HepG2 (cell line): ENCODE data around the gene ZNF445. TPM values are rescaled to one million over a fixed set of nuclear protein-coding genes. Genes with fewer than 3 reads are reported as not detected.

Experiments used
- ATAC-seq: fragments of 200-7000 bp; cut with Tn5 transposase; 3 replicates; pipeline ENCODE4 v1.9.1; 2020; ENCODE audit warnings: mild to moderate bottlenecking, moderate library complexity
- BruUV-seq: library from RNA; stranded (reverse); fragments of 400-500 nt; replicated peaks from 2 replicates; lab custom pipeline; 2021; lab: Mats Ljungman, UMichigan
- CTCF ChIA-PET: fragments of 300-600 bp; formaldehyde crosslinking; extraction: SDS; loops from one replicate; lab custom pipeline; 2021; ENCODE audit warnings: low total read pairs, inconsistent platforms, low intra/inter-chr PET ratio; lab: Yijun Ruan, JAX
- POLR2A ChIA-PET: fragments of 350-600 bp; sonication (Branson Sonifier 250); formaldehyde crosslinking; loops from one replicate; lab custom pipeline; 2020; ENCODE audit warnings: antibody characterized with exemption, inconsistent platforms; lab: Yijun Ruan, JAX
- DNase-seq: peaks from one replicate; pipeline ENCODE4 v3.0.0-alpha.2; 2015; ENCODE audit warnings: low spot score
- FAIRE-seq: peaks from 3 replicates; lab custom pipeline; 2011; peaks lifted over from hg19 to GRCh38; lab: Jason Lieb, UNC
- H2AFZ ChIP-seq: one replicate; pipeline ENCODE4 v1.6.1; 2011; ENCODE audit warnings: low read length, inconsistent platforms
- H3K27ac ChIP-seq: fragments of 300-600 bp; 3 replicates; pipeline ENCODE4 v1.8.0; 2011; ENCODE audit warnings: mixed run types, mild to moderate bottlenecking, mixed read lengths, low read length, inconsistent platforms; ENCODE audit not compliant: insufficient read depth; ENCODE audit errors: extremely low read length
- H3K27me3 ChIP-seq, 2 experiments: fragments of 200-600 bp in 1 of 2; 2 replicates in 1 of 2; 3 replicates in 1 of 2; pipeline versions ENCODE4 v1.6.0 to v1.8.0; 2011; ENCODE audit warnings: low read length in 2 of 2, mild to moderate bottlenecking in 2 of 2, moderate library complexity in 2 of 2, inconsistent platforms in 1 of 2; ENCODE audit not compliant: insufficient read depth in 2 of 2, control insufficient read depth in 1 of 2
- H3K36me3 ChIP-seq, 2 experiments: fragments of 200-600 bp in 1 of 2; replicated peaks in 1 of 2; 2 replicates in 1 of 2; 3 replicates in 1 of 2; pipeline versions ENCODE4 v1.5.1 to v1.8.0; 2011; ENCODE audit warnings: low read length in 2 of 2, inconsistent platforms in 1 of 2; ENCODE audit not compliant: insufficient read depth in 2 of 2, control insufficient read depth in 1 of 2
- H3K4me1 ChIP-seq: 2 replicates; pipeline ENCODE4 v1.5.1; 2012; ENCODE audit warnings: low read length, inconsistent platforms; ENCODE audit not compliant: insufficient read depth
- H3K4me2 ChIP-seq: 2 replicates; pipeline ENCODE4 v1.6.0; 2011; ENCODE audit warnings: low read depth, low read length, inconsistent platforms
- H3K4me3 ChIP-seq, 3 experiments: fragments of 200-600 bp in 1 of 3; sonication (generic), shearing (Covaris generic) in 1 of 3; replicated peaks in 1 of 3; 2 replicates each; pipeline ENCODE4 v1.5.1; 2011 to 2016; ENCODE audit warnings: low read length in 3 of 3, inconsistent platforms in 2 of 3, low read depth in 2 of 3, mild to moderate bottlenecking in 2 of 3, control low read depth in 1 of 3, mixed read lengths in 1 of 3; ENCODE audit not compliant: insufficient read depth in 1 of 3
- H3K79me2 ChIP-seq: one replicate; pipeline ENCODE4 v1.6.1; 2011; ENCODE audit warnings: low read length, inconsistent platforms; ENCODE audit not compliant: insufficient read depth
- H3K9ac ChIP-seq: 2 replicates; pipeline ENCODE4 v1.6.0; 2011; ENCODE audit warnings: mild to moderate bottlenecking, low read depth, low read length, inconsistent platforms; ENCODE audit not compliant: insufficient read depth
- H3K9me3 ChIP-seq: 2 replicates; pipeline ENCODE4 v1.5.1; 2012; ENCODE audit warnings: mild to moderate bottlenecking, low read length
- H4K20me1 ChIP-seq: 2 replicates; pipeline ENCODE4 v1.6.0; 2011; ENCODE audit warnings: inconsistent platforms, mild to moderate bottlenecking, low read length, moderate library complexity; ENCODE audit not compliant: insufficient read depth
- BCL3 ChIP-seq: sonication (generic); formaldehyde crosslinking; IDR thresholded peaks from 2 replicates; pipeline ENCODE4 v1.5.1; 2020; ENCODE audit warnings: mild to moderate bottlenecking, missing genetic modification reagents, moderate library complexity
- GRHL1 ChIP-seq: sonication (generic); formaldehyde crosslinking; conservative IDR thresholded peaks from 2 replicates; pipeline ENCODE4 v1.8.0; 2022; ENCODE audit warnings: missing genetic modification reagents
- PREB ChIP-seq: sonication (generic); formaldehyde crosslinking; IDR thresholded peaks from 2 replicates; pipeline ENCODE4 v1.4.0; 2020; ENCODE audit warnings: missing genetic modification reagents
- SOX5 ChIP-seq: IDR thresholded peaks from 2 replicates; pipeline ENCODE4 v1.6.1; 2016; ENCODE audit warnings: borderline replicate concordance
- ZBTB10 ChIP-seq: sonication (generic); formaldehyde crosslinking; IDR thresholded peaks from 2 replicates; pipeline ENCODE4 v1.4.0; 2020; ENCODE audit warnings: missing genetic modification reagents, borderline replicate concordance
- ZFP37 ChIP-seq: sonication (generic); formaldehyde crosslinking; IDR thresholded peaks from 2 replicates; pipeline ENCODE4 v1.4.0; 2020; ENCODE audit warnings: missing genetic modification reagents, borderline replicate concordance
- ZNF142 ChIP-seq: sonication (generic); formaldehyde crosslinking; IDR thresholded peaks from 2 replicates; pipeline ENCODE4 v1.4.0; 2020; ENCODE audit warnings: missing genetic modification reagents
- ZNF296 ChIP-seq: sonication (generic); formaldehyde crosslinking; conservative IDR thresholded peaks from 2 replicates; pipeline ENCODE4 v1.5.0; 2020; ENCODE audit warnings: mild to moderate bottlenecking, missing genetic modification reagents
- whole genome bisulfite sequencing: methylation state at CpG from one replicate; pipeline ENCODE4 v1.1.6; 2017; ENCODE audit warnings: low lambda C conversion rate; 5-methylcytosine and 5-hydroxymethylcytosine counted together
- in situ Hi-C: cut with HindIII; loops from 2 replicates; pipeline ENCODE4 v1.10.0; 2017; ENCODE audit warnings: low pct_unique_long_range_greater_than_20kb; ENCODE audit not compliant: extremely low pct_ligation_motif_present
- intact Hi-C: fragments of 100-400 bp; cut with micrococcal nuclease; formaldehyde crosslinking; loops from one replicate; pipeline ENCODE4 v1.10.0; 2022; ENCODE audit not compliant: unreplicated experiment
- polyA plus RNA-seq, 8 experiments: library from polyadenylated mRNA; depleted of rRNA in 3 of 8; stranded (reverse) in 7 of 8; unstranded in 1 of 8; fragments of >200 nt; fragmentation: Illumina TruSeq in 4 of 8; extraction: Trizol in 4 of 8; gene quantifications; 2 replicates each; pipeline versions ENCODE4 v1.2.1 to v1.2.3, GENCODE V29; 2011 to 2016; ENCODE audit warnings: low read depth in 4 of 8, missing spikeins in 1 of 8, mixed read lengths in 1 of 8; ENCODE audit not compliant: insufficient read depth in 1 of 8
- total RNA-seq, 5 experiments: library from RNA; depleted of rRNA; stranded (reverse); fragments of >200 nt; fragmentation: Illumina TruSeq; extraction: Trizol; gene quantifications; 2 replicates each; pipeline ENCODE4 v1.2.3, GENCODE V29; 2016; ENCODE audit warnings: low read depth in 1 of 5

ZNF445 gene
- total and polyA plus RNA-seq, 2 of the 13 experiments (the other 11 are each of a cell fraction or from before 2014, with no cell fraction given): 4.4 to 10.3 TPM

GRCh38 chr3:44501971-44502370, 24.5 kb upstream of the ZNF445 start:
- Histone ChIP-seq H3K4me2 (no peak overlapping the region), H3K27ac (no peak overlapping the region), H4K20me1 (0 out of 2 replicates have a peak, but pooled peaks cover 2% of the 10 kb centered on the region), H3K9ac (no peak overlapping the region), H3K79me2 (peaks cover 42% of the 10 kb centered on the region), H3K4me3 (no peak overlapping the region), H2AFZ (no peak overlapping the region), H3K36me3 (peaks cover 11 to 50% of the 10 kb centered on the region in 2 experiments; a peak in 4 of 5 replicates), H3K27me3 (no peaks in the 10 kb centered on the region), H3K4me1 (peaks cover 15% of the 10 kb centered on the region), H3K9me3 (peaks cover 35% of the 10 kb centered on the region)
- no TSS peak for BruUV-seq
- WGBS: 96% methylated on average over 3 of the region's 3 CpGs
- no peak for ATAC-seq
- ChIA-PET CTCF (no interaction called here), POLR2A (interaction anchor here (1.5 kb wide), 1 partner anchor 9 kb away, joined by 3 read pairs; no protein-coding TSS in a partner anchor)
- in situ Hi-C loops (no loop called here), intact Hi-C loops (no loop called here)
- no peak for TF ChIP-seq ZBTB10 (CRISPR knock-in tag)
- no peak for TF ChIP-seq SOX5 (CRISPR knock-in tag)
- no peak for TF ChIP-seq ZNF142 (CRISPR knock-in tag)
- TF ChIP-seq BCL3 (CRISPR knock-in tag): no peak
- TF ChIP-seq ZFP37: no peak
- no peak for TF ChIP-seq GRHL1 (CRISPR knock-in tag)
- TF ChIP-seq PREB (CRISPR knock-in tag): no peak
- TF ChIP-seq ZNF296 (CRISPR knock-in tag): no peak
- no peak for FAIRE-seq
- DNase-seq: no peak
